ENCODE measurements around the gene FXN. TPM values are rescaled to one million over a fixed set of nuclear protein-coding genes. Genes with fewer than 3 reads are reported as not detected.

The FXN gene
- total and polyA plus RNA-seq, 12 donors = 7.8 to 41.8 (median 35.0) TPM

DNA sequence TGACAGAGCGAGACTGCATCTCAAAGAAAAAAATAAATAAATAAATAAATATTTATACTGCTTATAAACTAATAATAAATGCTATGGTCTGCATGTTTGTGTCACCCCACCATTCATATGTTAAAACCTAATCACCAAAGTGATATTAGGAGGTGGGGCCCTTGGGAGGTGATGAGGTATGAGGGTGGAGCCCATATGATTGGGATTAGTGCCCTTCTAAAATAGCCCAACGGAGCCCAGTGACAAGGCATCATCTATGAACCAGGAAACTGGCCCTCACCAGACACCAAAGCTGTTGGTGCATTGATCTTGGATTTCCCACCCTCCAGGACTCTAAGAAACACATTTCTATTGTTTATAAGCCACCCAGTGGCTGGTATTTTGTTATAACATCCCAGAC lies 5.1 kb downstream of the FXN start:
- DNase-seq = no peak
- H3K27ac ChIP-seq = no peak overlapping the region
- no peaks in the 10 kb centered on the region for H3K27me3 ChIP-seq
- no peak overlapping the region for H3K4me3 ChIP-seq
- peaks cover 0 to 3% (median 0%) of the 10 kb centered on the region in 9 donors for H3K36me3 ChIP-seq
- peaks cover 5 to 43% (median 24%) of the 10 kb centered on the region in 9 donors for H3K4me1 ChIP-seq
- intact Hi-C loops (cut with DNase I) = loop anchor here in 1 of 10 donors (10.0 kb wide), 1 partner anchor 514 kb away; no protein-coding TSS in a partner anchor
- TF ChIP-seq, protein P1, sequence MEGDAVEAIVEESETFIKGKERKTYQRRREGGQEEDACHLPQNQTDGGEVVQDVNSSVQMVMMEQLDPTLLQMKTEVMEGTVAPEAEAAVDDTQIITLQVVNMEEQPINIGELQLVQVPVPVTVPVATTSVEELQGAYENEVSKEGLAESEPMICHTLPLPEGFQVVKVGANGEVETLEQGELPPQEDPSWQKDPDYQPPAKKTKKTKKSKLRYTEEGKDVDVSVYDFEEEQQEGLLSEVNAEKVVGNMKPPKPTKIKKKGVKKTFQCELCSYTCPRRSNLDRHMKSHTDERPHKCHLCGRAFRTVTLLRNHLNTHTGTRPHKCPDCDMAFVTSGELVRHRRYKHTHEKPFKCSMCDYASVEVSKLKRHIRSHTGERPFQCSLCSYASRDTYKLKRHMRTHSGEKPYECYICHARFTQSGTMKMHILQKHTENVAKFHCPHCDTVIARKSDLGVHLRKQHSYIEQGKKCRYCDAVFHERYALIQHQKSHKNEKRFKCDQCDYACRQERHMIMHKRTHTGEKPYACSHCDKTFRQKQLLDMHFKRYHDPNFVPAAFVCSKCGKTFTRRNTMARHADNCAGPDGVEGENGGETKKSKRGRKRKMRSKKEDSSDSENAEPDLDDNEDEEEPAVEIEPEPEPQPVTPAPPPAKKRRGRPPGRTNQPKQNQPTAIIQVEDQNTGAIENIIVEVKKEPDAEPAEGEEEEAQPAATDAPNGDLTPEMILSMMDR (IDR thresholded peaks at IDR 0.05) = no peak
- 95 to 96% methylated on average over 2 of the region's 2 CpGs for WGBS, 2 donors
- no peak for ATAC-seq
- H3K9me3 ChIP-seq = no peaks in the 10 kb centered on the region

DNA sequence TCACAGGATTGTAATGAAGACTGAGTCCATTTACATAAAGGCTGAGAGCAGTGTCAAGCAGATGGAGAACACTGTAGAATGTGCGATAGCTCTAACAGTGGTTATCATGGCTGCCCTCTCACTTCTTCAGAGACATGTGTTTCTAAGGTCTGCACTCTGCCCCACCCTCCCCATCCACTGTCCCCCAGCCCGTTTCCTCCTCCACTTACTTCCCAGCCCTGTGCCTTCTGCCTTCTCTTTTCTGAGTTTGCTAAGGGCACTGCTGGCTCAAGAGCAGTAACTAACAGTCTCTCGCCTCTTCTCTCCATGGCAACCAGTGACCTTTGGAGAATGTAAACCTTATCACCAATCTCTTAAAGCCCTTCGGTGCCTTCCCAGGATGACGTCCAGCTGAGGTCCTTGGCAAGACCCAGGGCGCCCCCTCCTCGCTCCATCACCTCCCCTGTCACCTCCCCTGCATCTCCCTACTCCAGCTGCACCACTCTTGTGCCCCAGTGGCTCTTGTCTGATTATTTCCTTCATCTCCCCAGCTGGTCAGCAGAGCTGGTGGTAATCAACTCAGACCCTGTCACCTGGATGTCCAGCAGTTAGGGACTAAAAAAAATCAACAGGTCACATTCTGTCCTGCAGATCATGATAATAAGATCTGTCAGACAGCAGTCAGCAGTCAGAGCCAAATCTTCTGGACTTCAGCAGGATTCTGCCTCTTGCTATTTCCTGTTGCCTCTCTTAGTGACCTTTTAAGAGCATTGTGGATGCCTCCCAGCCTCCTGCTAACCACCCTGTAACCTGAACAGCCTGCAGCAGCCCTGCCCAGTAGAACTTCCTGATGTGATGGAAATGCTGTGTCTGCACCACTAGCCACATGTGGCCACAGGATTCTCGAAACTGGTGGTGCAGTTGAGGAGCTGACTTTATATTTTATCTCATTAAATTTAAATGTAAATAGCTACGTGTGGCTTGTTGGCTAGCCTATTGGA lies 9.0 kb downstream of the FXN start:
- intact Hi-C loops (cut with DNase I) = loop anchor here in 1 of 10 donors (10.0 kb wide), 1 partner anchor 510 kb away; no protein-coding TSS in a partner anchor
- WGBS, 2 donors = 31 to 43% methylated on average over 9 of the region's 9 CpGs
- ATAC-seq (peak in 6 of 8 donors; percentile 58 to 80 (median 64)), DNase-seq (peak in 1 of 2 donors; percentile 30)
- Histone ChIP-seq H3K27me3 (no peaks in the 10 kb centered on the region), H3K4me3 (no peak overlapping the region), H3K36me3 (peaks cover 0 to 34% (median 17%) of the 10 kb centered on the region in 9 donors), H3K9me3 (no peaks in the 10 kb centered on the region), H3K4me1 (peaks cover 0 to 39% (median 25%) of the 10 kb centered on the region in 9 donors), H3K27ac (peak overlapping the region in 8 of 10 donors; percentile 26 to 64 (median 40))
- TF ChIP-seq, protein P1 (IDR thresholded peaks at IDR 0.05) = no peak

DNA sequence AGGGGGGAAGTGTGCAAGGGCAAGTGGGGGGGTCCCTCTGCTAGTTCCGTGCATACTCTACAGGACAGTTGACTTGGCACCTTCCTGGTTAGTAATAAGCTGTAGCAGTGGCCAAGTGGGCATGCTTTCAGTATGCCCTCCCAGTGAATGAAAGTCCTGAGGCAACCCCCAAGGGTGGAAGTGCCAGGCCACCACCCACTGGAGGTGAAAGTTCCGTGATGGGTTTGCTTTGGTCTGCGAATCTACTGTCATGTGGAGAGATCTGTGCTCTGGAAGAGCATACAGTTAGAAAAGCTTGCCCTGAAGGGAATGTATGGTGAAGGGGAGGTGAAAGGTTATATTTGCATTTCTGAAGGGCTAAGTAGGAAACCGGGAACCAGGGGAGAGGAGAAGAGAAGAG lies 10.3 kb downstream of the FXN start:
- DNase-seq (no peak), ATAC-seq (no peak)
- H3K27ac ChIP-seq = peak overlapping the region in 1 of 10 donors; percentile 23
- H3K27me3 ChIP-seq = no peaks in the 10 kb centered on the region
- peaks cover 0 to 41% (median 17%) of the 10 kb centered on the region in 9 donors for H3K36me3 ChIP-seq
- peaks cover 0 to 39% (median 25%) of the 10 kb centered on the region in 9 donors for H3K4me1 ChIP-seq
- no peak overlapping the region for H3K4me3 ChIP-seq
- WGBS, 2 donors = 70 to 73% methylated on average over 4 of the region's 4 CpGs
- TF ChIP-seq, protein P1 (IDR thresholded peaks at IDR 0.05) = no peak
- intact Hi-C loops (cut with DNase I) = loop anchor here in 1 of 10 donors (10.0 kb wide), 1 partner anchor 509 kb away; no protein-coding TSS in a partner anchor
- H3K9me3 ChIP-seq = no peaks in the 10 kb centered on the region

DNA sequence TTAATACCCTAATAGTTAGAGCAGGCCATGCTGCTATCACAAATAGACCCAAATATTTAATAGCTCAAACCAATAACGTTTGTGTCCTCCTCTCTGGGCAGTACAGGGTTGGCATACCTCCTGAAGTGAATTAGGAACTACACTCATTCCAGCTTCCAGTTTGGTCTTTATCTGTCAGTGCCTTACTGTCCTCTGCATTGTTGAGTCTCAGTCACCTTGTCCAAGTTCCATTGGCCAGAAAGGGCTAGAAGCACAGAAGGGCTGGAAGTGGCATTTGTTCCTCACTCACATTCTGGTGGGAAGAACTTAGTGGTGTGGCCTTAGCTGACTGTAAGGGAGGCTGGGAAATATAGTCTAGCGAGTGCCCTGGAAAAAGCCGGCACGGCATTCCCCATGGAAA lies 11.2 kb downstream of the FXN start:
- peaks cover 0 to 37% (median 21%) of the 10 kb centered on the region in 9 donors for H3K4me1 ChIP-seq
- intact Hi-C loops (cut with DNase I) = loop anchor here in 1 of 10 donors (10.0 kb wide), 1 partner anchor 508 kb away; no protein-coding TSS in a partner anchor
- no peak for DNase-seq
- peak overlapping the region in 4 of 10 donors; percentile 1 to 52 (median 22) for H3K27ac ChIP-seq
- TF ChIP-seq, protein P1 (IDR thresholded peaks at IDR 0.05) = no peak
- 53 to 69% methylated on average over 4 of the region's 4 CpGs for WGBS, 2 donors
- peaks cover 0 to 44% (median 17%) of the 10 kb centered on the region in 9 donors for H3K36me3 ChIP-seq
- H3K4me3 ChIP-seq = no peak overlapping the region
- no peaks in the 10 kb centered on the region for H3K27me3 ChIP-seq
- no peaks in the 10 kb centered on the region for H3K9me3 ChIP-seq
- peak in 6 of 8 donors; percentile 16 to 54 (median 26) for ATAC-seq
